Endometrial microvascular endothelial cells (primary cell): ENCODE data around the gene CHRNB1. TPM values are rescaled to one million over a fixed set of nuclear protein-coding genes. Genes with fewer than 3 reads are reported as not detected.

ENCODE experiments used
- in situ Hi-C: cut with HindIII; loops from 2 replicates; pipeline ENCODE4 v1.10.0; 2017; ENCODE audit warnings: low sequenced_read_pairs, low pct_unique_long_range_greater_than_20kb; ENCODE audit errors: inconsistent ontology term
- total RNA-seq: library from RNA; depleted of rRNA; stranded (reverse); fragments of >200 nt; gene quantifications from one replicate; pipeline ENCODE4 v1.2.3, GENCODE V29; 2015; ENCODE audit errors: inconsistent ontology term

Gene CHRNB1
- total RNA-seq, 1 donor from 2014 or later = 14.1 TPM

DNA sequence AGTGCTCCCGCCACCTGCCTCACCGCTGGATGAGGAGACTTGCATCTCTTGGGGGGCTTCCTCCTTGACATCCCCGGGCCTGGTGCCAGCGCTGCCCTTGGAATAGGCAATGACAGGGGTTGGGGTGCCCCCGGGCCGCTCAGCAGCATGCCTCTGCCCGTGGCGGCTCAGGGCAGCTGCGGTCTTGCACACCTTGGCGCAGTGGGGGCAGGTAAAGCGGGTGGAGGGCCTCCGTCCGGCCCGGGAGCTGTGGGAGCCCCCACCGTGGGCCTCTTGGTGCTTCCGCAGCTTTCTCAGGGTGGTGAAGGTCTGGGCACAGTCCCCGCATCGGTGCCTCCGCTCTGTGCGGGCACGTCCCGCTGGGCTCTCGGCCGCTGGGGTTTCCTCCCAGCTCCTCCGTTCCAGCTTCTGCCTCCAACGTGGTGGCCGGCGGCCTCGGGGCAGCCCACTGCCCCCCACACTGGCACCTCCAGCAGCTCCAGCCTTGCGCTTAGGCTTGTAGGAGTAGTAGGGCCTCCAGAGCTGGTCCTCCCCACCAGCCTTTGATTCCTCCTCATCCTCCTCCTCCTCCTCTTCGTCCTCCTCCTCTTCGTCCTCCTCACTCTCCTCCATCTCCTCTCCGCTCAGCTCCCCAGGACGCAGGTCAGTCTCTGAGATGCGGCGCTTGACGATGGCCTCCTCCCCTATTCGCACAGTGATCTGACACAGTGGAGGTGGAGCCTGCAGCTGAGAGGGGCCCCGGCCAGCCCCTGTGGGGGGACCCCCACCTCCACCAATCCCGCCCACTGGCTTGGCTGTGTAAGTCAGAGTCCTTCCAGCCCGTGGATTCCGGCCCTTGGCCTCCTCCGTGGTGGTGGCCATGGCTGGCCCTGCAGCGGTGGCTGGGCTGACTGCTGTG, 17.9 kb downstream of the CHRNB1 start:
- in situ Hi-C loops = loop anchor here (25.0 kb wide), 1 partner anchor 100 kb away; the partner anchor contains the start of genes SENP3 and TNFSF13

DNA sequence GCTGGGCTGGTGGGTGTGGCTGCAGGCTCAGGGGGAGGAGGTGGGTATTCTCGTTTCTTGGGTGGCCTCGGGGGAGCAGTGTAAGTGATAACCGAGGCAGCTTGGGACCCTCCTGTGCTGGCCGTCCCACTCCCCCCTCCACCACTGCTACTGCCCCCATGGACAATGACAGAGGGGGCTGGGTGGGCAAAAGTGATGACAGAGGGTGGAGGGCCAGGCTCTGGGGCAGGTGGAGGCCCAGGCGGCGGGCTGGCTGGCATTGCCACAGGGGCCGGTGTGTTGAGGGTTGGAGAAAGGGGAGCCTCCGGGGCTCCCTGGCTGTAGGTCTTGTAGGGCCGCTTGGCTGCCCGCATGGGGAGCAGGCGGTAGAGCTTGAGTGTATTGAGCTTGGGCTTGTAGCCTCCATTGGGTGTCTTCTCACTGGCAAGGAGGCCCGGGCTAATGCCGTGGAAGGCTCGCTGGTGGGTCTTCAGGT, 18.5 kb downstream of the CHRNB1 start:
- in situ Hi-C loops = loop anchor here (25.0 kb wide), 1 partner anchor 99 kb away; the partner anchor contains the start of genes SENP3 and TNFSF13

DNA sequence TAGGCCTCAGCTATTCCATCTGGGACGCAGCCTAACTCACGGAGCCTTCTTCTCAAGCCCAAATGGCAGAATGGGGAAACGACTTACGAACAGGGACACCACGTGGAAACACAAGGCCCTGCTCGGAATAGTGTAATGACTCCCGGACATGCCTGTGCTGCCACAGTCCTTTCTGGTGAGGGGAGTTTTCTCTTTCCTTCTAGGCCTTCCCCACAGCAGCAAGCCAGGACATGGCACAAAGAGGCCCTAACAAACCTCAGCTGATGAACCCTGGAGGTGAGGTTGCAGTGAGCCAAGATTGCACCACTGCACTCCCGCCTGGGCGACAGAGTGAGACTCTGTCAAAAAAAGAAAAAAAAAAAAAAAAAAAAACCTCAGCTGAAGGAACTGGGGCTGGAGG, 19.2 kb downstream of the CHRNB1 start:
- in situ Hi-C loops = loop anchor here (25.0 kb wide), 1 partner anchor 98 kb away; the partner anchor contains the start of genes SENP3 and TNFSF13

DNA sequence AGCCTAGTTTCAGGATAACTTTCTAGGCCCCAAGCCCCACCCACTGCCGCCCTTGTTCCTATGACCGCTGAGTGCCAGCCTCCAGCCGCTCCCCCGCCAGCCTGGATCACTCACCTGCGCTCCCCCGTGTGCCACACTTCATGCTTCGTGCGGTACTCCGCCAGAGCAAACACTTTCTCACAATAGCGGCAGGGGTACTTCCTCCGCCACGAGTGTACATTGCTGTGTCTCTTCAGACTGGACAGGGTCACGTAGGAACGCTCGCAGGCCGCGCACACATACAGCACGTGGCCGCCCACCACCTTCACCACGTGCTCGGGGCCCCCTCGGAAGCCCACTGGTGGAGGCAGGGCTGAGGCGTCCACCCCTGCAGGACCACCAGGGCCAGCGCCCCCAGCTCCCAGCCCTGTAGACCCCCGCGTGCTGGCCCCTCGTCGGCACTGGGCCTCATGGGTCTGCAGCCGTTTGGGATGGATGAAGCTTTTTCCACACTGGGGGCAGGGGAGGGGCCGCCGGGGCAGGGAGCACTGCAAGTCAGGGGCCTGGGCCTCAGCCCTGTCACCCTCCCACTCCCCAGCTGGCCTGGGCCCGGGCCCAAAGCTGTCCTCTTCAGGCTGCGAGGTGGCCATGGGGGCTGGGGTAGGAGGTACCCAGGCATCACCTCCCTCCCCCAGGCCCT, 20.9 kb downstream of the CHRNB1 start:
- in situ Hi-C loops = loop anchor here (25.0 kb wide), 1 partner anchor 97 kb away; the partner anchor contains the start of genes SENP3 and TNFSF13

DNA sequence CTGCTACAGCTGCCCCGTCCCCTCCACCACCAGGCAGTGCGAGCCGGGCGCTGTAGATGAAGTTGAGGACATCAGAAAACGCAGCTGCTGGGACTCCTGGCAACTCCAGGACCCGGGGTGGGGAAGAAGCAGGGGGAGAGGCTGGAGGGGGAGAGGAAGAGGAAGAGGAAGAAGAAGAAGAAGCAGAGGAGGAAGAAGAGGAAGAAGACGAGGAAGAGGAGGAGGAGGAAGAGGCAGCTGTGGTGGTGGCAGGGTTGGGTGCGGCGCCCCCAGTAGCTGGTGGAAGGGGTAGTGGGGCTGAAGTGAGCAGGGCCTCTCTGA, 21.4 kb downstream of the CHRNB1 start:
- in situ Hi-C loops = loop anchor here (25.0 kb wide), 1 partner anchor 96 kb away; the partner anchor contains the start of genes SENP3 and TNFSF13

DNA sequence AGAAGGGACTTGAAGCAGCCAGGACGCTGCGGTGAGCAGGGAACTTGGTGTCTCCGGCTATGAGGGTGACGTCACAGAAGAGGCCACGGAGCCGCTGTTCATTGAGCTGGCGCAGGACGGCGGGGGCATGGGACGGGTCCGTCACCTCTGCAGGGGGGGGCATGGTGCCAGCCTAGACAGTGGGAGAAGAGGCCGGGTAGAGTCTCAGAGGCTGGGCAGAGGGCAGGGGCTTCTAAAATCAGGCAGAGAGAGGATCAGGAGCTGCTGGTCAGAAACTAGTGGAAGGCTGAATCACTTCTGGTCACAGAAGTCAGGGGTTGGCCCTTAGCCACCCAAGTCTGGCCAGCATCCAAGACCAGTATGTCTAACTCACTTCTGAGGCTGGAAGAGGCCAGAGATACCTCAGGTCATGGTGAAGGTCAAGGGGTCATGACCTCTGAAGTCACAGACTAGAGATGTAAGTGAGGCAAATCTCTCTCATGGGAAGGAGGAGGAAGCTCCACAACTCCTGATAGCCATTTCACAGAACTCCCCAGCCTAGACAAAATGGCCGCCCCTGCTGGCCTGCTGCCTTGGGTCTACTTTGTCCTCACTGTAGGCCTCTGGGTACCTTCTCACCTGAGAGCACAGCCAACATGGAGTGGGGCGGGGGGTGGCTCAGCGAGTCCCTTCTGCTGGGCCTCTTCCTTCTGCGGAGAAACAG, 21.9 kb downstream of the CHRNB1 start:
- in situ Hi-C loops = loop anchor here (25.0 kb wide), 1 partner anchor 96 kb away; the partner anchor contains the start of genes SENP3 and TNFSF13

DNA sequence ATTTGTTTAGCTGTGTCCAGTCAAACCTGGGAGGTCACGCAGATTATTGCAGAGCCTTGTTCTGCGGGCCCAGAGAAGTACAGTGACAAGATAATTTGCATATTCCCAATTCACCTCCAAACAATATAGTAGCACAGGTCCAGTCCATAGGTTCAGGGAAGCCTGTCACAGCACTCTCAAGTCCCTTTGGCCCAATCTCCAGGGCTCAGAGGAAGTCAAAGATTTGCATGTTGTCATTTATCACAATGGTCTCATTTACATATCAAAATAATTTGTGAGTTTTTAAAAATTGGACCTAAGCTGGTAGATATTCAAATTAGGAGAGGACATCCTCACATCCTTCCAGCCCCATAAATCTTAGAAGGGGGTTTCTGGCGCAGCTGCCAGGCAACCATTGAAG, 22.6 kb downstream of the CHRNB1 start:
- in situ Hi-C loops = loop anchor here (25.0 kb wide), 1 partner anchor 95 kb away; the partner anchor contains the start of genes SENP3 and TNFSF13

DNA sequence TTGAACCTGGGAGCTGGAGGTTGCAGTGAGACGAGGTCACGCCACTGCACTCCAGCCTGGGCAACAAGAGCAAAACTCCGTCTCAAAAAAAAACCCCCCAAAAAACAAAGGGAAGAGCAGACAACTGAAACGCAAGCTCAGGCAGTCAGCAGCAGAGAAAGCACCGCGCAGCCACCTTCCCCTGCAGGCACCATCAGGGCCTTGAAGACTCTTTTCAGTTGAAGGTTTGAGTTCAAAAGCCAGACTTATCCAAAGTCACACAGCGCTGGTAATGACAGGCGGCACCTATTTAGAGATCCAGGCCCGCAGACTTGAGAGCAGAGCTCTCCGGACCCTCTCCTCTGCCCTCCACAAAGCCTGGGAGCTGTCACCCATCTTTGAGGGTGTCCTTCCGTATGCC, 23.4 kb downstream of the CHRNB1 start:
- in situ Hi-C loops = loop anchor here (25.0 kb wide), 1 partner anchor 94 kb away; the partner anchor contains the start of genes SENP3 and TNFSF13

DNA sequence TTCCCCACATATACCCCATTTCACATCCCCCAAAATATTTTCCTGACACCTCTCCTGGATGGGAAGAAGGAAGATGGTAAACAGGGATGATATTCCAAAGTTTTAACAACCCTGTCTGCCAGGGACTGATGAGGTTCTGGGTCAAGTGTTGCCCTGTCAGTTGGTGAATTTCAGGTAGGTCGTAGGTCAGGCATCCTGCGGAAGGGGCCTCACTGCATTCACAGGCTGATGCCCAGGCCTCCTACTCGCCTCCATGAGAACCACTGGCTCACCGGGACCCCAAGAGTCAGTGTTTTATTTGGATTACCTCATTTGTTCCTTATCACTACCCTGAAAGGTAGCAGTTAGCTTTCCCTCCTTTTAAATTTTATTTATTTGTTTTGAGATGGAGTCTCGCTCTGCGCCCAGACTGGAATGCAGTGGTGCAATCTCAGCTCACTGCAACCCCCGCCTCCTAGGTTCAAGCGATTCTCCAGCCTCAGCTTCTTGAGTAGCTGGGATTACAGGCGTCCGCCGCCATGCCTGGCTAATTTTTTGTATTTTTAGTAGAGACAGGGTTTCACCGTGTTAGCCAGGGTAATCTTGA, 24.0 kb downstream of the CHRNB1 start:
- in situ Hi-C loops = loop anchor here (25.0 kb wide), 1 partner anchor 93 kb away; the partner anchor contains the start of genes SENP3 and TNFSF13

DNA sequence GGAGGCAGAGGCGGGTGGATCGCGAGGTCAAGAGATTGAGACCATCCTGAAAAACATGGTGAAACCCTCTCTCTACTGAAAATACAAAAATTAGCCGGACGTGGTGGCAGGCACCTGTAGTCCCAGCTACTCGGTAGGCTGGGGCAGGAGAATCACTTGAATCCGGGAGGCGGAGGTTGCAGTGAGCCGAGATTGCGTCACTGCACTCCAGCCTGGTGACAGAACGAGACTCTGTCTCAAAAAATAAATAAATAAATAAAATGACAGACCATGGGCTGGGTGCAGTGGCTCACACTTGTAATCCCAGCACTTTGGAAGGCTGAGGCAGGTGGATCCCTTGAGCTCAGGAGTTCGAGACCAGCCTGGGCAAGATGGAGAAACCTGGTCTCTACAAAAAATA, 25.0 kb downstream of the CHRNB1 start:
- in situ Hi-C loops = loop anchor here (25.0 kb wide), 1 partner anchor 92 kb away; the partner anchor contains the start of genes SENP3 and TNFSF13

DNA sequence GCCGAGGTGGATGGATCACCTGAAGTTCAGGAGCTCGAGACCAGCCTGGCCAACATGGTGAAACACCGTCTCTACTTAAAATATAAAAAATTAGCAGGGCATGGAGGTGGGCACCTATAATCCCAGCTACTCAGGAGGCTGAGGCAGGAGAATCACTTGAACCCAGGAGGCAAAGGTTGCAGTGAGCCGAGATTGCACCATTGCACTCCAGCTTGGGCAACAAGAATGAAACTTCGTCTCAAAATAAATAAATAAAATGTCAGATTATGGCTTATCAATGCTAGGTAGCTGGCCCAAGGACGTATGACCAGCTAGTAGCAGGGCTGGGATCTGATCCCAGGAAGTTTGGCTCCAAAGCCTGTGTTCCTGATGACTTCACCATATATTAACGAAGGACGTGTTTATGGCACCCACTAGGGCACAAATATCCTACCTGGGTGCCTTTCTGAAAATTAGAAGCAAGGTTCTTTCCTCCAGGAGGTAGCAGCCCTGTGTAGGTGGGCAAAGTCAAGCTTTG, 25.7 kb downstream of the CHRNB1 start:
- in situ Hi-C loops = loop anchor here (25.0 kb wide), 1 partner anchor 92 kb away; the partner anchor contains the start of genes SENP3 and TNFSF13

DNA sequence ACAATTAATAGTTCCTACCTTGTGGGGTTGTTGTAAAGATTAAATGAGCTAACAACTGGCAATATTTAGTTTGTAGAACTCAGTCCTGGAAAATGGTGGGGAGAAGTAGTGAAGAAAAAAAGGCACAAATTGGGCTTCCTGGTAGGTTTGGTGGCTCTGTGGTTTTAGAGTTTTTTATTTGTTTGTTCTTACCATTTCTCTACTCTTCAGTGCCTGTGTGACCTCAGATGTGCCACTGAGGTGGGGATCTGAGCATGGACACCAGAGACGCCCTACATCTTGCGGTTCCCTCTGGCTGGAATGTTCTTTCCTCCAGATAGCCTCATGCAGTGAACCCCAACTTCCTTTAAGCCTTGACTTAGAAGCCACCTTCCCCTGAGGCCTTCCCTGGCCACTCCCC, 26.9 kb downstream of the CHRNB1 start:
- in situ Hi-C loops = loop anchor here (25.0 kb wide), 1 partner anchor 91 kb away; the partner anchor contains the start of genes SENP3 and TNFSF13

DNA sequence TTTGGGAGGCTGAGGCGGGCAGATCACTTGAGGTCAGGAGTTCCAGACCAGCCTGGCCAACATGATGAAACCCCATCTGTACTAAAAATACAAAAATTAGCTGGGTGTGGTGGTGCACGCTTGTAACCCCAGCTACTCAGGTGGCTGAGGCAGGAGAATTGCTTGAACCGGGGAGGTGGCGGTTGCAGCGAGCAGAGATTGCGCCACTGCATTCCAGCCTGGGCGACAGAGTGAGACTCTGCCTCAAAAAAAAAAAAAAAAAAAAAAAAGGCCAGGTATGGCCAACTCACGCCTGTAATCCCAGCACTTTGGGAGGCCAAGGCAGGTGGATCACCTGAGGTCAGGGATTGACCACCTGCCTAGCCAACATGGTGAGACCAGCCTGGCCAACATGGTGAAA, 29.9 kb downstream of the CHRNB1 start:
- in situ Hi-C loops = loop anchor here (25.0 kb wide), 1 partner anchor 88 kb away; the partner anchor contains the start of genes SENP3 and TNFSF13

DNA sequence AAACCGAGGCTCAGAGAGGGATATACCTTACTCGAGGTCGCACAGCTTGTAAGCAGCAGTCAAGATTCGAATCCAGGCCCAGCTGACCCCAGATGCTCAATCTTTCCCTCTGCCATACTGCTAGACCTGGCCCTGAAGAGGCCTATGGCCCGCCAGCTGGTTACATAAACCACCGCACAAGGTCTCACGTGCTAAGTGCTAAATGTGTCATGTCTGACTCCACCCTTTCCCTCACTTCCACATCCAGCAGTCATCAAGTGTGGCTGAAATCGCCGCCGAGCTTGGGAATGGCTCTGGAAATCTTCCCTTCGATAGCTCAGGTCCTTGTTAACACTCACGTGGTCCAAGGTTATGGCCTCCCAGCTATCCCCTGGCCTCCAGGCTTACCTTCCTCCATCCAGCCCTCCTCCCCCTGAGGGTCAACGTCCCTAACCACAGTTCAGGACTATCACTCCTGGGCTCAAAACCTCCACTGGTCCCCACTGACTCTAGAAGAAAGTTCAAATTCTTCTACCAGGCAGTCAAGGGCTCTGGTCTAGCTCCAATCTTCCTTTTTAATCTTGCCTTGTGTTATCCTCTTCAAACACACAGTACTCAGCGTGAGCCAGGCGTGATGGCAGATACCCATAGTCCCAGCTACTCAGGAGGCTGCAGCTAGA, 31.0 kb downstream of the CHRNB1 start:
- in situ Hi-C loops = no loop called here

DNA sequence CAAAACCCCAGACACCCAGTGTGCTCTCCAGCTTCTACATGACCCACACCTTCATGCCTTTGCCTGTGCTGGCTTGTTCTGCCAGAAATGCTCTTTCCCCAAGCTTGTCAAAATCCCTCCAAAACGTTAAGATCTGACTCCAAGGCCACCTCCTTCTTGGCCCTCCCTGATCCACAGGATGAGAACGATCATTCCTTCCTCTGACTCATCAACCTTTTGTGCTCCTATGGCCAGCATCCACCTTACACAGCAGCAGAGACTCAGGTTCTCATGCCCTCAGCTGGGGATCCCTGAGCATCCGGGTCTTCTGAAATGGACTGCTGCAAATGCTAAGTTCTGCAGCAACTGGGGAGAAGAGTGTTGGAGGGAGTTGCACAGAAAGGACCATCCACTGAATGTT, 31.6 kb downstream of the CHRNB1 start:
- in situ Hi-C loops = no loop called here

DNA sequence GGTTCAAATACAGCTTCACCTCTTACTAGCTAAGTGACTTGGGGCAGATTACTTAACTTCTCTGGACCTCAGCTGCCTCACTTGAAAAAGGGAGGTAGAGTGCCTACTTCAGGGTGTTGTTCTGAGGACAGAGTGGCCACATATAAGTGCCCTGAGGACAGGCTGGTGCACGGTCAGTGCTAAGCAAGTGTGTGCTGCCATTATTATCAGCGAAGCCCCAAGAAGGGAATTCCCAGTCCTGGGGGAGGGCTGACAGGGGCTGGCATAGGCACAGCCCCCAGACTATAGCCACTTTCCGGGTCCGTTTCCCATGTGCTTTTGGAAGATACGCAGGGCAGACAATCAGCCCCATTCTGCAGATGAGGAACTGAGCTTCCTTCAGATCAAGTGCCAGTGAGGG, 32.1 kb downstream of the CHRNB1 start:
- in situ Hi-C loops = no loop called here
